Measurements from ENCODE around the gene ELAVL2.

The ELAVL2 gene

DNA sequence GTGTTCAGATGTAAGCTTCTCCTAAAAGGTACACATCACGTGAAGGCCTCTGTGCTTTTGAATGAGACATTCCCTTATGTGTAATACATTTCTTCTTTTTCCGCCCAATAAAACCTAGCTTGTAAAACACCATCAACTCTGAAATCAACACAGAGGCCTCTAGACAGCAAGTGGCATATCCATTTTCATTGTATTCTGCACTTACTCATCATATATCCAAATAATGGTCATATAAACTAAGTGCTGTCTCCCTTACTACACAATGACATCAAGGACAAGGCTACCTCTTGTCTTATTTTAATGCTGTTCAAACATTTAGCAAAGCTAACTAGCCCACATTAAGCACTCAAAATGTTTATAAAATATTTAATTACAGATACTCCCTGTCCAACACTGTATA lies 108.5 kb downstream of the ELAVL2 start:
- DNase-seq: peak; percentile 51

- no peak for DNase-seq
These were observed 118.8 kb downstream of the ELAVL2 start for GRCh38 chr9:23707249-23707648.

- DNase-seq: no peak
These were observed 123.6 kb downstream of the ELAVL2 start for GRCh38 chr9:23702311-23702922.

DNA sequence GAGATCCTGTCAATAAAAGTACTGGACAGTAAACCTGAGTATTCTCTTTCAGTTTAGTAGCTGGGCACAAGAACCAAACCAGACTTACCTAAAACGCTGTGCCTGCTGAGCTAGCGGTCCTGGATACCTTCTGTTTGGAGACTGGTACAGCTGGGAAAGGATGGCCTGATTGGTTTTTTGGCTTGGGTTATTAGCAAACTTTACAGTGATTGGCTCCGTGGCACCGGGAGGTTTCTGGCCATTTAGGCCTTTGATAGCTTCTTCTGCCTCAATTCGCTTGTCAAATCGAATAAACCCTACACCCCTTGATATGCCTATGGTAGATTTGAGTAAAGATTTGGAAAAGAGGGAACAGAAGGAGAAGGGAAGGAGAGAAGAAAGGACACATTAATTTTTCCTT lies 124.7 kb downstream of the ELAVL2 start:
- DNase-seq: no peak

- DNase-seq: no peak
These were observed 125.7 kb downstream of the ELAVL2 start for GRCh38 chr9:23700359-23700758.

DNA sequence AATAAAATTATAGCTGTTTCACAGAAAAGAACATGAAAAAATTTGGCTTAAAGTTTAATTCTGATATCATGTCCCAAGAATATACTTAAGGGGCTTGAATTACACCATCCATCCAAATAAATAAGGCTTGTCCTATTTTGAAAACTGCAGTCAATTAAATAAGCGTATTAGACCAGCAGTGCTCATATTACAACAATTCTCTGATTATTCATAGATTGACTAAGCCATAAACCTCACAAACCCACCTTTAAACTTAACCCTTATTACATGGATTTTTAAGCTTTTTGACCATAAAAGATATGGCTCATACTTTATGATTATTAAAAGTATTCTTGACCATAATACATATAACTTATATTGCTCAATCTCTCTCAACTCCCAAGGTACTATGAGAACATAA lies 127.9 kb downstream of the ELAVL2 start:
- DNase-seq: no peak

- no peak for DNase-seq
These were observed 130.5 kb downstream of the ELAVL2 start for GRCh38 chr9:23695572-23695971.

DNA sequence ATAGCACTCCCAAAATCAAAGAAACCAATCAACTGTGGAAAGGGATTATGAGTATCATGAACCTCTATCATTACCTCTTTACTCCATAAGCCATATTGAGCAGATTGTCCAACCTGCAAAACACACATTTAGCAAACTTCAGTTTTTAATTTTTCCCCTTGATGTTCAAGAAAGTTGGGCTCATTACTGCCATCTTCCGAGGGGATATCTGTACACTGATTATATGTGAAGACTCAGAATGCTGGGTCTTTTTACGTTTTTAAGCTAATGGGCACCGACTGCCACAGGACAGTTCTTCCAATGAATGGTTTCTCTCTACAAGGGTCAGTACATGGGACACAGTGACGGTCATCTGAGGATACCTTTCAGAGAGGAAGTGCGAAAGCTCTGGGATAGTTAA lies 132.7 kb downstream of the ELAVL2 start:
- no peak for DNase-seq

DNA sequence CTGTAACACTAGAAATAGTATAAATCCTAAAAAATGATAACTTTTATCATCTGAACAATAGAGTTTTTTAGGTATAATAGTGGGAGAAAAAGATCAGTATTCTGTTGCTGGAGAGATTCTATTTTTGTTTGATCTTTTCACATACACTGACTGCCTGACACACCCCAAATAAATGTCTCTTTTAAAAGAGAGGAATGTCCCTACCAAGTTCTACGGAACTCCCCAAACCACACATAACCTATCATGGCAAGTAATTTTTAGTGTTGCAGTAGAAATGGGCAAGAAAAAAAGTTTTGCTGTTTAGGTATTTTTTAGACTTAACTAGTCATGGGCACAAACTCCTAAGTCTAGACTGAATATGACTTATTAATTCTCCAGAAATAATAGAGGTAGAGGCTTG lies 139.1 kb downstream of the ELAVL2 start:
- DNase-seq: no peak

DNA sequence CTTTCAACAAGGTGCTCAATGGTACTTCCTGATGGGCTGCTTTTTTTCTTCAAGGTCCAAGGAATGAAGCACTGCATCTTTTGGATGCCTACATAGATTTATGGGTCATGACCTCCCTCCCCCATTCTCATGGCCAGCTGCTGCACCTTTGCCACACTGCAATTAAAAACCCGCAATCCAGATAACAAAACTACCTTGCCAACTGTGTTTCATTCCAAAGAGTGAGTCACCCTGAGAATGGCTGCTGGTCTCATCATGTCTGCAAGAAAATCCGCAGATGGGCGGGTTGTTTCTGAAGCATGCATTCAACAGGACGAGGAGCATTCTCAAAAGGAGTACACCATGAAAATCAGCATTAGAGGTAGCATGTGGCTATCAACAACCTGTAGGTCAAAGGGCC lies 139.8 kb downstream of the ELAVL2 start:
- no peak for DNase-seq

GRCh38 chr9:23683611-23684061 lies 142.4 kb downstream of the ELAVL2 start:
- DNase-seq: no peak

GRCh38 chr9:23682891-23683431 lies 143.1 kb downstream of the ELAVL2 start:
- DNase-seq: peak; percentile 9

DNA sequence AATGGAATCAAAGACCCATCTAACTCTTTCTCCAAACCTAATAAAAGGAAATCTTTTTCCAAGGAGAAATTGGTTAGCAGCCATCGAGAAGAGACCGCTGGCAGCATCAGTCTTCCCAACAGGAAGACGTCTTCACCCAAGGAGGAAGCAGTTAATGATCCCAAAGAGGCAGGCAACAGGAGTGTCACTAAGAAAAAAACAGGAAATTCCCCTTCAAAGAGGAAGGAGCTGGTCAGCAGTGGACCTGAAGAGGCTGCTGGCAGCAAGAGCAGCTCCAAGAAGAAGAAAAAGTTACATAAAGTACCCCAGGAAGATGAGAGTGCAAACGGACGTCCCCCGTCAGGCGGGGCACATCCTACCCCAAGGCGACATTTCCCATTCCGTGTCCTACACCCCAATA lies 143.7 kb downstream of the ELAVL2 start:
- DNase-seq: no peak

DNA sequence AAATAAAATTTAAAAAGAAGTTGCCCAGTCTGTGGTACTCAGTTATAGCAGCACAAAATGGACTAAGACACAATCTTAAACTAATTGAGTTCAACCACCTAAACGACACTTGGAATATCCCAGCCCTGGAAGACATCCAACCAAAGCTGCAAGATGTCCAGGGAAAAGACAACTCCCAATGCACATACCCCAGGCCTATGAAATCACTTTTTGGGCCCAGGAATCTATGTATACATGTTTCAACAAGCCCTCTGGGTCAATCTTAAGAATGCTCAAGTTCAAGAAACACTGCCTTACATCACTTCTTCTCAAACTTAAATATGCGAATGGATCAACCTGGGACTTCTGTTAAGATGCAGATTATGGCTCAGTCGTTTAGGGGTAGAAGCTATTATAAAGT lies 148.6 kb downstream of the ELAVL2 start:
- DNase-seq: no peak

- no peak for DNase-seq
These were observed 151.9 kb downstream of the ELAVL2 start for GRCh38 chr9:23674016-23674585.

GRCh38 chr9:23672151-23672550 lies 153.9 kb downstream of the ELAVL2 start:
- no peak for DNase-seq

- DNase-seq: no peak
These were observed 156.3 kb downstream of the ELAVL2 start for GRCh38 chr9:23669776-23670175.

GRCh38 chr9:23665635-23666034 lies 160.4 kb downstream of the ELAVL2 start:
- DNase-seq: no peak

- no peak for DNase-seq
These were observed 161.0 kb downstream of the ELAVL2 start for GRCh38 chr9:23665051-23665450.

DNA sequence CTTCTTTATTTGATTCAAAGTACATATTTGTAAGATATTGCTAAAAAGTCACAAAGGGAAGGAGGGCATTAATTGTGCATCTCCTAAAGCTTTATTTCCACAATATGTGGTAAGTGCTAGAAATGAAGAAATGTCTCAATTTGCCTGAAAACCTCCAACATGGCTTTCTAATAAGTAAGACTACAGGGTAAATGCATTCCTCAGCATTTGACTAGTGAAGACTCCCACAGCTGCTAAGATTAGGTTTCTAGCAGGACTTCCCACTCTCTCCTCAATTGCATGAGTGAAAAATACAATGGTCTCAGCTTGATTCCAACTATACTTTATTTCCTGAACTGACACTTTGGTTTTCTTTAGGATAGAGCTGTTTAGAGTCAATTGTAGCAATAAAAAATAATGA lies 162.1 kb downstream of the ELAVL2 start:
- no peak for DNase-seq

GRCh38 chr9:23663536-23663935 lies 162.5 kb downstream of the ELAVL2 start:
- DNase-seq: no peak

DNA sequence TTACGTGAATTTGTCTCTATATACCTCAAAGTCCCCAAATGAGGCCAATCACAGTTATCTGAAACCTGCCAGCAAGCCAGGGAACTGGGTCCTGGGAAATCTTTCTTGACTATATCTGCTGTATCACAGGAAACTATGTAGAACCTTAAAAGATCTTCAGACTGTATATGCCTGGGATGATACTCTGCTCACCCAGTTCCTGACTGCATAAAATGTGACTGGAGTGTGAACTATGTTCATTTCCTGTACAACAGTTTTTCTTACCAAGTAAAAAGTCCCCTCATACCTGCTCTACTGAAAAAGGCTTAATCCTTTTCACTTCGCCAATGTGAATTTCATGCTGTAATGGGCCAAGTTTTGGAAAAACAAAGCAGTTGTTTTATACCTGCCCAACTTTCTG lies 162.9 kb downstream of the ELAVL2 start:
- no peak for DNase-seq

DNA sequence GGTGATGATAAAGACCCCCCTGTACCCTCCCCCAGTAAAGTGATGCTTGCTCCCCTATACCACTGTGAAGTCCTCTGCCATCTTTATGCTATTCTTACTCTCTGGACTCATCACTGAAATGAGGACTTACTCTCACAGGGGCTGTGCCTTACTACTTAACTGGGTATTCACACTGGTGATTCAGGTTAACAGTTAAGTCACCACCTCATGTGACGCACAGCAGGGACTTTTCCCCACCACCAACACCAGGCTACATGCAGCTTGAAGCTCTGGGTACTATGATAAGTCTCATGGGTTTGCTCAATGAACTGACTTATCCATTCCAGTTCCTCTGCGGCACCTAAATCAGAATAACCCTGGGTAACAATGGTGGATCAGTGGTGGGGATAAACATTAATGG lies 163.7 kb downstream of the ELAVL2 start:
- no peak for DNase-seq

DNA sequence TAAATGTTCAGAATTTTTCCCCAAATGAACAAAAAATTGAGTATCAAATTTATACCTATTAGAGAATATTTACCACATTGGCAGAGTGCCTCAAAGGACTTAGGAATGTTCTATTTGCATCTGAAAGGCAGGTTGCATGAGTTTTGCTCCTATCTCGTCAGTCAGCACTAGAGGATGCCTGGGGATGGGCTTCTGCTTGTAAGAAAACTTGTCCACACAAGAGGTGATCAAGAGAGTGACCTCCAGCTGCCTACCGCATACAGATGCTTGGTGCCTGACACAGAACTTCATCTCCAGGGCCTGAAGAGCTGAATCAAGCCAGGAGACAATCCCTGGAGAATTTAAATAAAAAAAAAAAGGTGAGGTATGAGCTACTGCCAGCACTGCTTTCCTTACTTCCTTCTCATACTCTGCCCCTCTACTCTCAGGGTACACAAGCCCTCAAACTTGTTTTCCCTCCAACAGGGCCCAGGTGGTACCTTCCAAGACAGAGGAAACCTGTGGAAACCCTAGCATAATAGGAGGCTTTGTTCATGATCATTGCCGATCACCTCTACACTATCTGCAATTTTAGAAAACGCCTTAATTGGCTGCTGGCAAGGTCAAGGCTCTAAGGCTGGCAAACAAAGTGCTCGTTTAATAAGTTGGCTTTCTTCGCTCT lies 166.6 kb downstream of the ELAVL2 start:
- no peak for DNase-seq
